Panc1 (cell line): ENCODE results near the gene INO80D. TPM values are rescaled to one million over a fixed set of nuclear protein-coding genes. Genes with fewer than 3 reads are reported as not detected.
"Not testable (repeated sequence)": the region's sequence is repeated elsewhere in the genome, so short reads cannot be mapped to it uniquely, and the experiment has no call there.

Experiments used
- ATAC-seq: fragments of 200-7000 bp; cut with Tn5 transposase; 2 replicates; pipeline ENCODE4 v1.9.1; 2020; ENCODE audit warnings: mild to moderate bottlenecking, moderate library complexity
- BruUV-seq: library from RNA; stranded (reverse); fragments of 400-500 nt; replicated peaks from 2 replicates; lab custom pipeline; 2021; lab: Mats Ljungman, UMichigan
- CTCF ChIA-PET: fragments of 300-600 bp; sonication (Branson Sonifier 250); formaldehyde crosslinking; loops from one replicate; lab custom pipeline; 2022; ENCODE audit warnings: antibody characterized with exemption; lab: Charles Lee
- POLR2A ChIA-PET: fragments of 300-600 bp; sonication (Branson Sonifier 250); formaldehyde crosslinking; loops from one replicate; lab custom pipeline; 2022; ENCODE audit warnings: antibody characterized with exemption; lab: Charles Lee
- DNase-seq: peaks from one replicate; pipeline ENCODE4 v3.0.0-alpha.2; 2010; ENCODE audit warnings: low read depth, low spot score
- H3K27ac ChIP-seq: 2 replicates; pipeline ENCODE4 v1.5.1; 2011; ENCODE audit warnings: mild to moderate bottlenecking, low read length, inconsistent platforms
- H3K27me3 ChIP-seq: fragments of 200-500 bp; sonication (Bioruptor generic); 2 replicates; pipeline ENCODE4 v1.6.0; 2014; ENCODE audit warnings: low read length, inconsistent platforms; ENCODE audit not compliant: control insufficient read depth, insufficient read depth
- H3K36me3 ChIP-seq: fragments of 200-500 bp; sonication (Bioruptor generic); 2 replicates; pipeline ENCODE4 v1.5.1; 2014; ENCODE audit warnings: inconsistent platforms, mild to moderate bottlenecking, low read length, moderate library complexity; ENCODE audit not compliant: control insufficient read depth, insufficient read depth
- H3K4me1 ChIP-seq: 2 replicates; pipeline ENCODE4 v1.5.1; 2011; ENCODE audit warnings: inconsistent platforms, mild to moderate bottlenecking, low read length, moderate library complexity; ENCODE audit not compliant: control insufficient read depth, insufficient read depth
- H3K4me3 ChIP-seq, 2 experiments: 2 replicates each; pipeline ENCODE4 v1.5.1; 2011 to 2012; ENCODE audit warnings: low read depth in 2 of 2, low read length in 2 of 2, mild to moderate bottlenecking in 2 of 2, inconsistent platforms in 1 of 2, moderate library complexity in 1 of 2
- H3K9me3 ChIP-seq: fragments of 200-500 bp; sonication (Bioruptor generic); 2 replicates; pipeline ENCODE4 v1.5.1; 2014; ENCODE audit warnings: low read depth, mild to moderate bottlenecking, inconsistent platforms, low read length, moderate library complexity; ENCODE audit not compliant: control insufficient read depth, insufficient read depth
- POLR2AphosphoS5 ChIP-seq: IDR thresholded peaks from 2 replicates; pipeline ENCODE4 v1.6.1; 2012; ENCODE audit warnings: mild to moderate bottlenecking, low read depth, low read length, moderate library complexity
- SIN3A ChIP-seq: IDR thresholded peaks from 2 replicates; pipeline ENCODE4 v1.6.1; 2012; ENCODE audit warnings: low read depth, mild to moderate bottlenecking, low read length, moderate library complexity, borderline replicate concordance; ENCODE audit not compliant: insufficient read depth
- TCF7L2 ChIP-seq: IDR thresholded peaks from 2 replicates; pipeline ENCODE4 v1.6.1; 2011; ENCODE audit warnings: mild to moderate bottlenecking, low read depth, low read length, inconsistent platforms
- in situ Hi-C: cut with HindIII; loops from 2 replicates; pipeline ENCODE4 v1.10.0; 2016; ENCODE audit warnings: low sequenced_read_pairs, low pct_unique_long_range_greater_than_20kb
- intact Hi-C: fragments of 100-400 bp; cut with micrococcal nuclease; formaldehyde crosslinking; loops from one replicate; pipeline ENCODE4 v1.10.0; 2022; ENCODE audit not compliant: unreplicated experiment
- total RNA-seq: library from RNA; stranded (reverse); gene quantifications from one replicate; pipeline ENCODE4 v1.2.1, GENCODE V29; 2021; ENCODE audit not compliant: unreplicated experiment
- TF ChIP-seq, protein P1 (sequence below): fragments of 450-650 bp; IDR thresholded peaks from 2 replicates; pipeline ENCODE4 v1.5.1; 2017; ENCODE audit warnings: mild to moderate bottlenecking
- TF ChIP-seq, protein P2 (sequence below), 2 experiments: IDR thresholded peaks; 2 replicates each; pipeline ENCODE4 v1.6.1; 2011 to 2012; ENCODE audit warnings: low read depth in 2 of 2, control low read depth in 1 of 2, low read length in 1 of 2, mild to moderate bottlenecking in 1 of 2, moderate library complexity in 1 of 2; ENCODE audit not compliant: insufficient read depth in 1 of 2

Gene INO80D
- total RNA-seq, 1 experiment from 2014 or later = 17.9 TPM

- ChIA-PET CTCF (no interaction called here), POLR2A (no interaction called here)
- BruUV-seq = no TSS peak
- ATAC-seq (no peak), DNase-seq (no peak)
- in situ Hi-C loops (no loop called here), intact Hi-C loops (no loop called here)
- TF ChIP-seq TCF7L2 (no peak), POLR2AphosphoS5 (no peak), SIN3A (no peak)
- TF ChIP-seq, protein P1, sequence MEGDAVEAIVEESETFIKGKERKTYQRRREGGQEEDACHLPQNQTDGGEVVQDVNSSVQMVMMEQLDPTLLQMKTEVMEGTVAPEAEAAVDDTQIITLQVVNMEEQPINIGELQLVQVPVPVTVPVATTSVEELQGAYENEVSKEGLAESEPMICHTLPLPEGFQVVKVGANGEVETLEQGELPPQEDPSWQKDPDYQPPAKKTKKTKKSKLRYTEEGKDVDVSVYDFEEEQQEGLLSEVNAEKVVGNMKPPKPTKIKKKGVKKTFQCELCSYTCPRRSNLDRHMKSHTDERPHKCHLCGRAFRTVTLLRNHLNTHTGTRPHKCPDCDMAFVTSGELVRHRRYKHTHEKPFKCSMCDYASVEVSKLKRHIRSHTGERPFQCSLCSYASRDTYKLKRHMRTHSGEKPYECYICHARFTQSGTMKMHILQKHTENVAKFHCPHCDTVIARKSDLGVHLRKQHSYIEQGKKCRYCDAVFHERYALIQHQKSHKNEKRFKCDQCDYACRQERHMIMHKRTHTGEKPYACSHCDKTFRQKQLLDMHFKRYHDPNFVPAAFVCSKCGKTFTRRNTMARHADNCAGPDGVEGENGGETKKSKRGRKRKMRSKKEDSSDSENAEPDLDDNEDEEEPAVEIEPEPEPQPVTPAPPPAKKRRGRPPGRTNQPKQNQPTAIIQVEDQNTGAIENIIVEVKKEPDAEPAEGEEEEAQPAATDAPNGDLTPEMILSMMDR = no peak; the same call in 1 of the 2 replicates
- TF ChIP-seq, protein P2, sequence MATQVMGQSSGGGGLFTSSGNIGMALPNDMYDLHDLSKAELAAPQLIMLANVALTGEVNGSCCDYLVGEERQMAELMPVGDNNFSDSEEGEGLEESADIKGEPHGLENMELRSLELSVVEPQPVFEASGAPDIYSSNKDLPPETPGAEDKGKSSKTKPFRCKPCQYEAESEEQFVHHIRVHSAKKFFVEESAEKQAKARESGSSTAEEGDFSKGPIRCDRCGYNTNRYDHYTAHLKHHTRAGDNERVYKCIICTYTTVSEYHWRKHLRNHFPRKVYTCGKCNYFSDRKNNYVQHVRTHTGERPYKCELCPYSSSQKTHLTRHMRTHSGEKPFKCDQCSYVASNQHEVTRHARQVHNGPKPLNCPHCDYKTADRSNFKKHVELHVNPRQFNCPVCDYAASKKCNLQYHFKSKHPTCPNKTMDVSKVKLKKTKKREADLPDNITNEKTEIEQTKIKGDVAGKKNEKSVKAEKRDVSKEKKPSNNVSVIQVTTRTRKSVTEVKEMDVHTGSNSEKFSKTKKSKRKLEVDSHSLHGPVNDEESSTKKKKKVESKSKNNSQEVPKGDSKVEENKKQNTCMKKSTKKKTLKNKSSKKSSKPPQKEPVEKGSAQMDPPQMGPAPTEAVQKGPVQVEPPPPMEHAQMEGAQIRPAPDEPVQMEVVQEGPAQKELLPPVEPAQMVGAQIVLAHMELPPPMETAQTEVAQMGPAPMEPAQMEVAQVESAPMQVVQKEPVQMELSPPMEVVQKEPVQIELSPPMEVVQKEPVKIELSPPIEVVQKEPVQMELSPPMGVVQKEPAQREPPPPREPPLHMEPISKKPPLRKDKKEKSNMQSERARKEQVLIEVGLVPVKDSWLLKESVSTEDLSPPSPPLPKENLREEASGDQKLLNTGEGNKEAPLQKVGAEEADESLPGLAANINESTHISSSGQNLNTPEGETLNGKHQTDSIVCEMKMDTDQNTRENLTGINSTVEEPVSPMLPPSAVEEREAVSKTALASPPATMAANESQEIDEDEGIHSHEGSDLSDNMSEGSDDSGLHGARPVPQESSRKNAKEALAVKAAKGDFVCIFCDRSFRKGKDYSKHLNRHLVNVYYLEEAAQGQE (IDR thresholded peaks at IDR 0.05; ENCODE audit: insufficient read depth in 1 of 2, low read depth in 2 of 2, low read length in 1 of 2) = no peak
- Histone ChIP-seq H3K27me3 (no peaks in the 10 kb centered on the region), H3K9me3 (no peaks in the 10 kb centered on the region), H3K27ac (no peak overlapping the region), H3K4me1 (no peaks in the 10 kb centered on the region), H3K4me3 (no peak overlapping the region), H3K36me3 (no peaks in the 10 kb centered on the region)
Observed at GRCh38 chr2:206023183-206023582, 62.8 kb downstream of the INO80D start.

- POLR2A ChIA-PET = no interaction called here
- H3K9me3 ChIP-seq = no peaks in the 10 kb centered on the region
- CTCF ChIA-PET = no interaction called here
- DNase-seq (no peak), ATAC-seq (no peak)
- no peaks in the 10 kb centered on the region for H3K4me1 ChIP-seq
- H3K4me3 ChIP-seq = no peak overlapping the region
- intact Hi-C loops = no loop called here
- no TSS peak for BruUV-seq
- H3K27me3 ChIP-seq = no peaks in the 10 kb centered on the region
- in situ Hi-C loops = no loop called here
- no peak overlapping the region for H3K27ac ChIP-seq
- no peak for TF ChIP-seq TCF7L2
- TF ChIP-seq, protein P1 = no peak
- no peak for TF ChIP-seq POLR2AphosphoS5
- TF ChIP-seq SIN3A = no peak
- TF ChIP-seq, protein P2 (IDR thresholded peaks at IDR 0.05; ENCODE audit: insufficient read depth in 1 of 2, low read depth in 2 of 2, low read length in 1 of 2) = no peak
- H3K36me3 ChIP-seq = no peaks in the 10 kb centered on the region; the same call in 1 of the 2 replicates
Observed at GRCh38 chr2:206020171-206020570, 65.8 kb downstream of the INO80D start.

DNA sequence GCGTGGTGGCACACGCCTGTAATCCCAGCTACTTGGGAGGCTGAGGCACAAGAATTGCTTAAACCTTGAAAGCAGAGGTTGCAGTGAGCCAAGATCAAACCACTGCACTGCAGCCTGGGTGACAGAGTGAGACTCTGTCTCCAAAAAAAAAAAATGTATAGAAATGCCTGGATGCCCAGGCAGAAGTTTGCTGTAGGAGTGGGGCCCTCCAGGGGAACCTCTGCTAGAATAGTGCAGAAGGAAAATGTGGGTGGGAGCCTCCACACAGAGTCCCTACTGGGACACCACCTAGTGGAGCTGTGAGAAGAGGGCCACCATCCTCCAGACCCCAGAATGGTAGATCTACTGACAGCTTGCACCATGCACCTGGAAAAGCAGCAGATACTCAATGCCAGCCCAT is 70.2 kb downstream of the INO80D start:
- H3K4me3 ChIP-seq, H3K4me1 ChIP-seq, BruUV-seq, in situ Hi-C loops, CTCF ChIA-PET, POLR2A ChIA-PET, H3K27me3 ChIP-seq, DNase-seq, H3K27ac ChIP-seq, intact Hi-C loops, H3K9me3 ChIP-seq, ATAC-seq, H3K36me3 ChIP-seq: not testable (repeated sequence)
